ENCODE results near the gene PTDSS2. TPM values are rescaled to one million over a fixed set of nuclear protein-coding genes. Genes with fewer than 3 reads are reported as not detected.

PTDSS2 gene
- total and polyA plus RNA-seq, 8 donors, result 11.6 to 264 (median 25.1) TPM

- Histone ChIP-seq H3K4me1 (peaks cover 35 to 54% (median 51%) of the 10 kb centered on the region in 4 donors), H3K4me3 (peak within 1 kb of the TSS; percentile 56 to 88 (median 62)), H3K27me3 (no peaks in the 10 kb centered on the region), H3K27ac (peak within 1 kb of the TSS; percentile 98 to 100 (median 99)), H3K9me3 (no peaks in the 10 kb centered on the region), H3K36me3 (peaks cover 0 to 33% (median 31%) of the 10 kb centered on the region in 4 donors)
- WGBS, 5 donors, result 0 to 1% (median 1%) methylated on average over 57 to 93 of the region's 93 CpGs; no CpG with 5 or more reads in 1 of the 5 donors
- intact Hi-C loops (cut with DNase I; ENCODE audit: low total_unique reads), result no loop called here
- TF ChIP-seq POLR2AphosphoS5 (IDR thresholded peaks at IDR 0.05), result peak in 1 of 3 donors; percentile 85
- TF ChIP-seq, protein P1, sequence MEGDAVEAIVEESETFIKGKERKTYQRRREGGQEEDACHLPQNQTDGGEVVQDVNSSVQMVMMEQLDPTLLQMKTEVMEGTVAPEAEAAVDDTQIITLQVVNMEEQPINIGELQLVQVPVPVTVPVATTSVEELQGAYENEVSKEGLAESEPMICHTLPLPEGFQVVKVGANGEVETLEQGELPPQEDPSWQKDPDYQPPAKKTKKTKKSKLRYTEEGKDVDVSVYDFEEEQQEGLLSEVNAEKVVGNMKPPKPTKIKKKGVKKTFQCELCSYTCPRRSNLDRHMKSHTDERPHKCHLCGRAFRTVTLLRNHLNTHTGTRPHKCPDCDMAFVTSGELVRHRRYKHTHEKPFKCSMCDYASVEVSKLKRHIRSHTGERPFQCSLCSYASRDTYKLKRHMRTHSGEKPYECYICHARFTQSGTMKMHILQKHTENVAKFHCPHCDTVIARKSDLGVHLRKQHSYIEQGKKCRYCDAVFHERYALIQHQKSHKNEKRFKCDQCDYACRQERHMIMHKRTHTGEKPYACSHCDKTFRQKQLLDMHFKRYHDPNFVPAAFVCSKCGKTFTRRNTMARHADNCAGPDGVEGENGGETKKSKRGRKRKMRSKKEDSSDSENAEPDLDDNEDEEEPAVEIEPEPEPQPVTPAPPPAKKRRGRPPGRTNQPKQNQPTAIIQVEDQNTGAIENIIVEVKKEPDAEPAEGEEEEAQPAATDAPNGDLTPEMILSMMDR (IDR thresholded peaks at IDR 0.05), result peak in 1 of 7 experiments; percentile 16
- TF ChIP-seq POLR2A (IDR thresholded peaks at IDR 0.05), result no peak
- no peak for TF ChIP-seq EP300 (IDR thresholded peaks at IDR 0.05)
- peak; percentile 98 to 99 for DNase-seq
These were observed 57.1 kb downstream of the PTDSS2 start, which contains the start of gene RNH1 for GRCh38 chr11:506995-507726. TSS of gene RNH1 (minus strand) at chr11:507242. CDS start at chr11:502162, 5,080 bp downstream.

GRCh38 chr11:507727-508515, 57.8 kb downstream of the PTDSS2 start:
- 40 to 62% (median 44%) methylated on average over 28 to 45 of the region's 45 CpGs for WGBS, 5 donors
- intact Hi-C loops (cut with DNase I; ENCODE audit: low total_unique reads), result no loop called here
- H3K27ac ChIP-seq, result peak overlapping the region; percentile 76 to 100 (median 98)
- peaks cover 35 to 46% (median 44%) of the 10 kb centered on the region in 4 donors for H3K4me1 ChIP-seq
- no peak for DNase-seq
- H3K27me3 ChIP-seq, result no peaks in the 10 kb centered on the region
- peak overlapping the region; percentile 56 to 88 (median 62) for H3K4me3 ChIP-seq
- TF ChIP-seq, protein P1 (IDR thresholded peaks at IDR 0.05), result no peak
- TF ChIP-seq POLR2A (IDR thresholded peaks at IDR 0.05) (no peak), POLR2AphosphoS5 (IDR thresholded peaks at IDR 0.05) (no peak), EP300 (IDR thresholded peaks at IDR 0.05) (no peak)
- H3K9me3 ChIP-seq, result no peaks in the 10 kb centered on the region
- peaks cover 0 to 38% (median 35%) of the 10 kb centered on the region in 4 donors for H3K36me3 ChIP-seq

GRCh38 chr11:508956-509355, 58.9 kb downstream of the PTDSS2 start:
- Histone ChIP-seq H3K4me3 (no peak overlapping the region), H3K27me3 (no peaks in the 10 kb centered on the region), H3K4me1 (peaks cover 28 to 36% (median 33%) of the 10 kb centered on the region in 4 donors), H3K27ac (no peak overlapping the region), H3K36me3 (peaks cover 0 to 48% (median 42%) of the 10 kb centered on the region in 4 donors), H3K9me3 (no peaks in the 10 kb centered on the region)
- intact Hi-C loops (cut with DNase I; ENCODE audit: low total_unique reads), result no loop called here
- no peak for DNase-seq
- WGBS, 5 donors, result 84 to 92% (median 85%) methylated on average over 5 of the region's 5 CpGs
- TF ChIP-seq, protein P1 (IDR thresholded peaks at IDR 0.05), result no peak
- TF ChIP-seq EP300 (IDR thresholded peaks at IDR 0.05), result no peak
- no peak for TF ChIP-seq POLR2A (IDR thresholded peaks at IDR 0.05)
- TF ChIP-seq POLR2AphosphoS5 (IDR thresholded peaks at IDR 0.05), result no peak

Measured in stomach (tissue), 9 donors.